Measurements from ENCODE around the gene PLCB2.

- TF ChIP-seq EZH2 (IDR thresholded peaks at IDR 0.05) (no peak), POLR2AphosphoS5 (IDR thresholded peaks at IDR 0.05; ENCODE audit: borderline replicate concordance, low read depth, low read length) (no peak), FOXP2 (optimal IDR thresholded peaks at IDR 0.05; ENCODE audit: control extremely low read depth, extremely low read length, insufficient read depth) (no peak)
These were observed 26.0 kb downstream of the PLCB2 start for GRCh38 chr15:40281801-40282146.
